ENCODE measurements around the gene EEF1AKMT1. TPM values are rescaled to one million over a fixed set of nuclear protein-coding genes. Genes with fewer than 3 reads are reported as not detected.

The EEF1AKMT1 gene
- total RNA-seq, 1 donor from 2014 or later = 12.2 TPM

DNA sequence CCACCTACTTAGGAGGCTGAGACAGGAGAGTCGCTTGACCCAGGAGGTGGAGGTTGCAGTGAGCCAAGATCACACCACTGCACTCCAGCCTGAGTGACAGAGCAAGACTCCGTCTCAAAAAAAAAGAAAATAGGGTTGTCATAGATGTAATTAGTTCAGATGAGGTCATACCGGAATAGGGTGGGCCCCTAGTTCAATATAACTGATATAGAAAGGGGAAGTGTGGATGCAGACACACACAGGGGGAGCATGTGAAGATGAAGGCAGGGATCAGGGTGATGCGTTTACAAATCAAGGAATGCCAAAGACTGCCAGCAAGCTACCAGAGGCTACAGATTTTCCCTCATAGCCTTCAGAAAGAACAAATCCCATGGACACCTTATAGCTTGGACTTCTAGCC lies 24.3 kb upstream of the EEF1AKMT1 start:
- intact Hi-C loops (cut with micrococcal nuclease) = no loop called here
- Mint-ChIP-seq H3K4me3 (ENCODE audit: low read depth) (no peak overlapping the region), H3K27ac (no peak overlapping the region), H3K9me3 (no peaks in the 10 kb centered on the region), H3K4me1 (ENCODE audit: low read depth) (peaks cover 8% of the 10 kb centered on the region), H3K27me3 (ENCODE audit: low read depth) (no peaks in the 10 kb centered on the region), H3K36me3 (ENCODE audit: low read depth) (peaks cover 59% of the 10 kb centered on the region)
- DNase-seq (ENCODE audit: low spot score) = no peak

DNA sequence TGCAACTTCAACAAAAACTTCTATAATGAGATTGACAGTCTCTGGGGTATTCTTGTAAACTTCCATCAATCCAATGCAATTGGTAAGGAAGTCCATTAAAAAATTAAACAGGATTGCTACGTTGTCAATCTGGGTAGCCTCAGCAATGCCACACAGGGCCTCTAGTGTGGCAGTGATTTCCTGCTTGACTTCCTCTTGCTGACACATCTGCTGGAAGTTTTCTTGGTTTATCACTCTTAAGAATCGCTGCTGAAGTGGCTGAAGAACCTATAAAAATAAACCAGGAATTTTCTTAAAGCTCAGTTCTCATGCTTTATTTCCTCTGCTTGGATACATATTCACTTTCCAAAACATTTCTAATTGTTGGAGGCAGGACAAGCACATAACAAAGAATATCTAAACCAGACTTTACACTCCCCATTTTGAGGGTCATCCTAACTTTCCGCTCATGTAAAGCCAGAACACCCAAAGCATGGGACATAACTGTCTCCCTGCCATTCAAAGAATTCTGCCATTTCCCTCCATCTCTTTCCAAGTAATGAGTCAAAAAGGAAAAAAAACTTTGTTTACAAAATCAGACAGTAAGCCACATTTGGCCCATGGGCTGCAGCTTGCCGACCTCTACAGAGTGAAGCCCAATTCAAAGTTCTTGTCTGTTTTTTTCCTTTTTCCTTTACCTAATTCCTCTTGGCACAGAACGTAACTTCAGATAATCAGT lies 23.2 kb upstream of the EEF1AKMT1 start:
- Mint-ChIP-seq H3K9me3 (no peaks in the 10 kb centered on the region), H3K4me1 (ENCODE audit: low read depth) (peaks cover 8% of the 10 kb centered on the region), H3K27me3 (ENCODE audit: low read depth) (no peaks in the 10 kb centered on the region), H3K27ac (no peak overlapping the region), H3K36me3 (ENCODE audit: low read depth) (peaks cover 60% of the 10 kb centered on the region), H3K4me3 (ENCODE audit: low read depth) (no peak overlapping the region)
- DNase-seq (ENCODE audit: low spot score) = no peak
- intact Hi-C loops (cut with micrococcal nuclease) = no loop called here

DNA sequence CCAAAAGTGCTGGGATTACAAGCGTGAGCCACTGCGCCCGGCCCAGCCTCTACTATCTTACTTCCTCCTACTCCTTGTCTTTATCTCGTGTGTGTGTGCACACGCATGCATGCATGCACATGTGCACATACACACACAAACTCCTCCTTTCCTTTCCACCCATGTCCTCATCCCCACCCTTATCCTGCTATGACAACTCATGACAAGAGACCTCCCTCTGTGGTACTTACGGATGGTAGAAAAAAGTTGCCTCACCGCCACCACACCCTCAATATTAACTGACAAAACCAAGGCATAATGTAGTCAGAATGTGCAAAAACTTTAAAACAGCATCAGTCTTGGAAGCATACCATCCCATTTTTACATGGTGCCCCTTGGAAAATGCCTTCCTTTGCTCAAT lies 15.9 kb upstream of the EEF1AKMT1 start:
- Mint-ChIP-seq H3K4me3 (ENCODE audit: low read depth) (no peak overlapping the region), H3K36me3 (ENCODE audit: low read depth) (peaks cover 45% of the 10 kb centered on the region), H3K27me3 (ENCODE audit: low read depth) (no peaks in the 10 kb centered on the region), H3K27ac (no peak overlapping the region), H3K9me3 (no peaks in the 10 kb centered on the region), H3K4me1 (ENCODE audit: low read depth) (peaks cover 2% of the 10 kb centered on the region)
- DNase-seq (ENCODE audit: low spot score) = no peak
- intact Hi-C loops (cut with micrococcal nuclease) = no loop called here

DNA sequence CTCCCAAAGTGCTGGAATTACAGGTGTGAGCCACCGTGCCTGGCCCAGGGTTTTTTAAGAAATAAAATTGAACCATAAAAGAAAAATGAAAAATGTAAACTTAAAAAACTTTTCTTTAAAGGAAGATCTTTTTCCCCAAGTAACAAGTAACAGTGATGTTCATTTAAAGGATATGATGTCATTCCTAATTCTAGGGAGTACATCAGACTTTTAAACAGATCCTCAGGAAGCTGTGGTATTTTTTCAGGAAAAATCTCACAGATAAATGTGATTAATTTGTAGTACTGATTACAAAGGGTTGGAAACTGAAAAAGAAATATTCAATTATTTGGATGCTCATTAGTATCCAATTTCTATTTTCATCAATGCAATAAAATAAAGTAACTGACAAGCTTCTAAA lies 14.6 kb upstream of the EEF1AKMT1 start:
- no peaks in the 10 kb centered on the region for H3K9me3 Mint-ChIP-seq
- H3K4me3 Mint-ChIP-seq (ENCODE audit: low read depth) = no peak overlapping the region
- H3K36me3 Mint-ChIP-seq (ENCODE audit: low read depth) = peaks cover 50% of the 10 kb centered on the region
- H3K27ac Mint-ChIP-seq = no peak overlapping the region
- intact Hi-C loops (cut with micrococcal nuclease) = no loop called here
- peaks cover 2% of the 10 kb centered on the region for H3K4me1 Mint-ChIP-seq (ENCODE audit: low read depth)
- no peaks in the 10 kb centered on the region for H3K27me3 Mint-ChIP-seq (ENCODE audit: low read depth)
- no peak for DNase-seq (ENCODE audit: low spot score)

DNA sequence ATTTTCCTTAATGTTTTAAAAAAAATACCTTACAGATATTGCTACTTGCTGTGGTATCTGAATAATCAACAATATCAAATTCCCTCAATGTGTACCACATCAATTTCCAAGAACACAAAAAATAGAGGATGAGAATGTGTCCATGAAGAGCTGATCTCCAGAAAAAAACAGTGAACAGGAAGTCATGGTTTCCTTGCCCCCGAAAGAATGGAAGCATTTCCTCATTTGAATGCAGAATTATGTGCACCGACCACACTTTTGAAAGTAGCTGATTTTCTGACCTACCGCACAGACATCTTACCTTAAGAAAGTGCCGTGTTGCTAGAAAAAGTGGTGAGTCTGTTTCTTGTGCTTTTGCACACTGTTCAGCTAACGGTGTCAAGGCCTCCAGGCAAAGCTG lies 13.4 kb upstream of the EEF1AKMT1 start:
- Mint-ChIP-seq H3K4me3 (ENCODE audit: low read depth) (no peak overlapping the region), H3K4me1 (ENCODE audit: low read depth) (peaks cover 2% of the 10 kb centered on the region), H3K36me3 (ENCODE audit: low read depth) (peaks cover 56% of the 10 kb centered on the region), H3K27ac (no peak overlapping the region), H3K27me3 (ENCODE audit: low read depth) (no peaks in the 10 kb centered on the region), H3K9me3 (no peaks in the 10 kb centered on the region)
- intact Hi-C loops (cut with micrococcal nuclease) = no loop called here
- DNase-seq (ENCODE audit: low spot score) = no peak

DNA sequence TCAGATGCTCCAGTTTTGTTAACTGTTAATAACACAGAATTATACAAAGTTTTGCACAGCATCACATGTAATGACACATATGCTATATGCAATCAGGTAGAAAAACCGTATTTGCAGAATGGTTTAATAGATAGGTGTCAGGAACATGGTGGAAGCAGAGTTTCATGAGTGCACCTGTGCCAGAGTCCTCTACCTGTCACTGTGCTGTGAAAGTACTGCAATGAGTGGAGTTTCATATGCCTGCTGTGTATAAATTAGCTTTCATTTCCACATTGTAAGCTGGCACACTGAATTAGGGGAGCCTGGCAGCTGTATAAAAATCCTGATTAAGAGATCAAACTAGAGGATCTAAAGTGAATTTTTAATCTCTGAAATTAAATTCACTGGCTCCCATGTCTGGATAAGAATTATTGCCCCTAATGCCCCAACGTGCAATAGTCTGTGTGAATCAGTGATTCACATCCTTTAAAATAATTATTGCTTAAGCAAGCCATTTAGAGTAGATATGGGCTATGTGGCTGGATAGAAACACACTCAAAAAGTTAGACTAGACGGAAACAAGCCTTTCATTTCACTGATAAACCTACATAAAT lies 8.5 kb upstream of the EEF1AKMT1 start:
- no peak for DNase-seq (ENCODE audit: low spot score)
- Mint-ChIP-seq H3K27ac (no peak overlapping the region), H3K9me3 (no peaks in the 10 kb centered on the region), H3K4me3 (ENCODE audit: low read depth) (no peak overlapping the region), H3K36me3 (ENCODE audit: low read depth) (peaks cover 56% of the 10 kb centered on the region), H3K27me3 (ENCODE audit: low read depth) (no peaks in the 10 kb centered on the region), H3K4me1 (ENCODE audit: low read depth) (no peaks in the 10 kb centered on the region)
- intact Hi-C loops (cut with micrococcal nuclease) = no loop called here

DNA sequence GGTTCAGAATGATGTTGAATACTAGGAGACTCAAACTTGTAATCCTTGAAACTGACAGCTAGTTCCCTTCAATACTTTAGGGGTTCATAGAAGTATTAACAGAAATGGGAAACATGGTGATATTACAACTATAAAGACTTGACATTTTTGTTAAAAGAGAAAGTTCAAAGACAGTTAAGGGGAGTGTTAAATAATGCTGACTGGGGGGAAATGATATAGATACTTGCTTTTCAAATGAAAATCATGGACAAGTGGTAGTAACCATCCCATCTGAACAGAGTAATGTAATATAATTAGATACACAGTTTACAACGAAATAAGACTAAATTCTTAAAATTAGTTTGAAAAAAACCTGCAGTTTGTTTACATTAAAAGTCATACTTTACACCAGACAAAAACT lies 6.6 kb upstream of the EEF1AKMT1 start:
- DNase-seq (ENCODE audit: low spot score) = no peak
- Mint-ChIP-seq H3K27ac (no peak overlapping the region), H3K9me3 (no peaks in the 10 kb centered on the region), H3K36me3 (ENCODE audit: low read depth) (peaks cover 53% of the 10 kb centered on the region), H3K4me3 (ENCODE audit: low read depth) (no peak overlapping the region), H3K27me3 (ENCODE audit: low read depth) (no peaks in the 10 kb centered on the region), H3K4me1 (ENCODE audit: low read depth) (peaks cover under 1% of the 10 kb centered on the region)
- intact Hi-C loops (cut with micrococcal nuclease) = no loop called here

DNA sequence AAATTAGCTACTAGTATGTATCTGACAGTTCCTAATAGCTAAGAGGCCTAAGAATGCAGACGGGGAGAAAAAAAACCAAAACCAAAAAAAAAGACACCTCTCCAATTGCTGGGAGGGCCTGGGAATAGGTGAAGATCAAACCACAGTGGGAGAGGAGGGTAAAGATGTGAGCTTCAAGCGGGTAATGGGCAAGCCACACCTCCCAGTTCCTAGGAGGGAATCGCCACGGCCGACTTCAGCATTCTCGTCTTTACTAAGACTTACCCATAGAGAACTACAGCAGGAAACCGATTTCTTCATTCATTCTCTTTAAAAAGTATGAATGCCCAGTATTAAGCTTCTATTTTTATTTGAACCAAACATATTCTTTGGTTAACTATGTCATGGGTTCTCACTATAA lies 5.6 kb upstream of the EEF1AKMT1 start:
- H3K36me3 Mint-ChIP-seq (ENCODE audit: low read depth) = peaks cover 59% of the 10 kb centered on the region
- DNase-seq (ENCODE audit: low spot score) = no peak
- intact Hi-C loops (cut with micrococcal nuclease) = no loop called here

DNA sequence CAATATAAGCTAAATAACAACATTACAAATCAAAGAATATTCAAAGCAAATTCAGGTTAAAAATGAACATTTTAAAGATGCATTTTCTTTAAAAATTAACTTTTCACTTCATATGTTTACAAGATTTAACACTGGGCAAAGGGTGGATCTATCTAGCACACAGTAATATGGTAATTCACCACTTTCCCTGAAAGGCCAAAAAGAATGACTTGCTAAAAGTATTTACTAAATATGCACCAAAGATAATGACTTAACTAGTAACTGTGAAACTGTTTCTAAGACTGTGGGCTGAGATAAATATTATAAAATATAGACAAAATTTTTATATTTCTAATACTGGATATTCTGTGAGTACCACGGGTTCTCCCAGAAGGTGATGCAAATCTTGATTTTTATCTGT lies 4.5 kb upstream of the EEF1AKMT1 start:
- intact Hi-C loops (cut with micrococcal nuclease) = no loop called here
- Mint-ChIP-seq H3K27me3 (ENCODE audit: low read depth) (no peaks in the 10 kb centered on the region), H3K9me3 (no peaks in the 10 kb centered on the region), H3K27ac (no peak overlapping the region), H3K4me3 (ENCODE audit: low read depth) (no peak overlapping the region), H3K4me1 (ENCODE audit: low read depth) (peaks cover 11% of the 10 kb centered on the region), H3K36me3 (ENCODE audit: low read depth) (peaks cover 52% of the 10 kb centered on the region)
- no peak for DNase-seq (ENCODE audit: low spot score)

More for the DNA sequence above, 5.6 kb upstream of the EEF1AKMT1 start:
- peaks cover 9% of the 10 kb centered on the region for H3K4me1 Mint-ChIP-seq (ENCODE audit: low read depth)
- no peak overlapping the region for H3K4me3 Mint-ChIP-seq (ENCODE audit: low read depth)
- no peak overlapping the region for H3K27ac Mint-ChIP-seq
- H3K9me3 Mint-ChIP-seq = no peaks in the 10 kb centered on the region
- H3K27me3 Mint-ChIP-seq (ENCODE audit: low read depth) = no peaks in the 10 kb centered on the region

DNA sequence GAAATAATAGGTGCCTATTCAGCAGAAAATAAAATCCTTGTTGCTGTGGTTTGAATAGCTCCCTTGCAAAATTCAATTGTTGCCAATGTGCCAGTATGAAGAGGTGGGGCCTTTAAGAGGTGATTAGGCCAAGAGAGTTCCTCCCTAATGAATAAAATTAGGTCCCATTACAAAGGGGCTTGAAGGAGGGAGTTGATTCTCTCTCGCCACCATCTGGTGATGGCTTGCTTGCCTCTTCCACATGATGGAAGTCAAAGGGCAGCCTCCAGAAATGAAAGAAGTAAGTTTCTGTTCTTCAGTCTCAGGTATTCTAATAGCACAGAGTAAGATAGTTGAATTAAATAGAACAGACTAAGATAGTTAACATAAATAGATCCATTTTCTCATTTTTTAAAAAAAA lies 3.0 kb upstream of the EEF1AKMT1 start:
- Mint-ChIP-seq H3K9me3 (no peaks in the 10 kb centered on the region), H3K27ac (no peak overlapping the region), H3K4me3 (ENCODE audit: low read depth) (no peak overlapping the region), H3K27me3 (ENCODE audit: low read depth) (no peaks in the 10 kb centered on the region), H3K4me1 (ENCODE audit: low read depth) (peaks cover 20% of the 10 kb centered on the region), H3K36me3 (ENCODE audit: low read depth) (peaks cover 49% of the 10 kb centered on the region)
- DNase-seq (ENCODE audit: low spot score) = no peak
- intact Hi-C loops (cut with micrococcal nuclease) = no loop called here

DNA sequence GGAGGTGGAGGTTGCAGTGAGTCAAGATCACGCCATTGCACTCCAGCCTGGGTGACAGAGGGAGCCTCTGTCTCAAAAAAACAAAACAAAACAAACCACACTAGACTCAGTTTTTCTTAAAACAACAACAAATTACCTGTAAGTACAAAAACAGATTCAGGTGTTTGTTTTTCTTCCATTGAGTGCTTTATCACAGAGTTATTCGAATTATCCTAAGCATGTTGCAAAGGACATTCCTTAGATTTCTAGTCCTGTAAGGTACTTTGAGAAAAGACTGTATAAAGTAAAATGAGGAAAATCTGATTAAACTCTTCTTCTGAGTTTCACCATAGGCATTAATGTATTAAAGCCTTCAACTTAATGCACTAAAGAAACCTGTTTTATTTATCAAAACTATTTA lies 2.2 kb upstream of the EEF1AKMT1 start:
- H3K27me3 Mint-ChIP-seq (ENCODE audit: low read depth) = no peaks in the 10 kb centered on the region
- H3K9me3 Mint-ChIP-seq = peaks cover 5% of the 10 kb centered on the region
- intact Hi-C loops (cut with micrococcal nuclease) = no loop called here
- DNase-seq (ENCODE audit: low spot score) = no peak
- H3K36me3 Mint-ChIP-seq (ENCODE audit: low read depth) = peaks cover 53% of the 10 kb centered on the region
- no peak overlapping the region for H3K27ac Mint-ChIP-seq
- H3K4me1 Mint-ChIP-seq (ENCODE audit: low read depth) = peaks cover 23% of the 10 kb centered on the region
- no peak overlapping the region for H3K4me3 Mint-ChIP-seq (ENCODE audit: low read depth)

DNA sequence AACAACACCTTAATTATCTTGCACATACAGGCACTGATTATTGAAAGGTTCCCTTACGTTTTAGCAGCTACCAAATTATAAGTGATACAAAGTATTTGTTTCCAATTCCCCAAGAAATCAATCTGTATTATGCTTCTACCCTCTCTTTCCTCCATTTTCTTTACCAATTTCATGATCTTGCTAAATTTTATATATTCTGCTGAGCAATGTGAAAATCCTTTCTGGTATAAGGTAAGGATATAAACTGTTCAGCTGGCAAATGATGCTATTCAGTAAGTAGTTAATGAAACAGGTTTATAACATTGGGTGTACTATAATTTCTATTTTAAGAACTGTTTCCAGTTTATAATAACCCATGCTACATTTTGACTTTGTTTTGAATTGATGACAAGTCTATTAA lies 985 bp upstream of the EEF1AKMT1 start:
- Mint-ChIP-seq H3K36me3 (ENCODE audit: low read depth) (peaks cover 59% of the 10 kb centered on the region), H3K4me3 (ENCODE audit: low read depth) (peak overlapping the region; percentile 70), H3K27ac (peak overlapping the region; percentile 60)

DNA sequence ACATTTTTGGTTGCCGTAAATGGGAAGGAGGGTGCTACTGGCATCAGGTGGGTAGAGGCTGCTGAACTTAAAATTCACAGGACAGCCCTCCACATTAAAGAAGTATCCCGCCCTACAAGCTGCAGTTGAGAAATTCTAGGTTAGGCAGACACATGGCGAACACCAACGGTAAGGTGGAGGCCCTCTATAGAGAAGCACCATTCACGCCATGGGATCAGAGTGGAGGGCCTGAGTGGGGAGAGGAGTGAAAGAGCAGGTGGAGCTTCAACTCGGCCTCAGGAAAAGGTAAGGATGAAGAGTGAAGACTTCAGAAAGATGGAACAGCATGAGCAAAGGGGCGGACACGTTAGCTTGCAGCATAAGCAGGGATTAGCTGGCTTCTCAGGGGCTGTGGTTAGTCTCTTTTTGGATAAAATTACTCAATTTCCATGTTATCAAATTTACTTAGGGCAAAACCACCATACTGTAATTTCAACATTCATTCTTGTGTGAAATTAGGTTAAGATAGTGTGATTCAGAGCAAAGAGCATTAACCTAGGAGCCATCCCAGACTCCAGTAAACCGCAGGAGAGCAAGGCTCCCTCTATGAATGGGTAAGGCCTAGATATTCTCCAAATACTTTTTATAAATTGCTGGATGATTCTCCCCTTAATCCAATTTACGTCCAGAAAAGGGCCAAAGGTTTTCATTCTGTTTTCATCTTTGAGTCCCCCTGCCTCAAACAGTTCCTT lies 1.2 kb downstream of the EEF1AKMT1 start:
- intact Hi-C loops (cut with micrococcal nuclease) = loop anchor here (2.0 kb wide), 2 partner anchors 70 to 130 kb away; partner anchors contain the start of genes IL17D and XPO4
- DNase-seq (ENCODE audit: low spot score) = no peak
- Mint-ChIP-seq H3K27ac (peak overlapping the region; percentile 99), H3K36me3 (ENCODE audit: low read depth) (peaks cover 71% of the 10 kb centered on the region), H3K9me3 (peaks cover 34% of the 10 kb centered on the region), H3K27me3 (ENCODE audit: low read depth) (no peaks in the 10 kb centered on the region), H3K4me1 (ENCODE audit: low read depth) (peaks cover 23% of the 10 kb centered on the region), H3K4me3 (ENCODE audit: low read depth) (peak overlapping the region; percentile 95)

More for the DNA sequence above, 985 bp upstream of the EEF1AKMT1 start:
- Mint-ChIP-seq H3K27me3 (ENCODE audit: low read depth) (no peaks in the 10 kb centered on the region), H3K4me1 (ENCODE audit: low read depth) (peaks cover 23% of the 10 kb centered on the region), H3K9me3 (peaks cover 13% of the 10 kb centered on the region)
- intact Hi-C loops (cut with micrococcal nuclease) = no loop called here
- DNase-seq (ENCODE audit: low spot score) = no peak
